Right lobe of liver (tissue), 4 donors: ENCODE results near the gene KIAA0586.

Experiments used
- POLR2A ChIP-seq: fragments of 450-650 bp; IDR thresholded peaks from one replicate; pipeline ENCODE4 v1.6.1; 2017; ENCODE audit warnings: antibody characterized with exemption, mild to moderate bottlenecking
- TF ChIP-seq, protein P1 (sequence below), 4 donors: fragments of 200-600 bp in 3 of 4; fragments of 450-650 bp in 1 of 4; IDR thresholded peaks; one replicate each; pipeline versions ENCODE4 v1.5.1 to v1.8.0; 2016 to 2022; ENCODE audit warnings: antibody characterized with exemption in 4 of 4, mild to moderate bottlenecking in 2 of 4
- donor health status: DM: no; HTN: no; CAD: no.
- donor health status: DM: no; HTN: no; CAD: no.
- donor health status: DM: no; HTN: yes; CAD: no.

DNA sequence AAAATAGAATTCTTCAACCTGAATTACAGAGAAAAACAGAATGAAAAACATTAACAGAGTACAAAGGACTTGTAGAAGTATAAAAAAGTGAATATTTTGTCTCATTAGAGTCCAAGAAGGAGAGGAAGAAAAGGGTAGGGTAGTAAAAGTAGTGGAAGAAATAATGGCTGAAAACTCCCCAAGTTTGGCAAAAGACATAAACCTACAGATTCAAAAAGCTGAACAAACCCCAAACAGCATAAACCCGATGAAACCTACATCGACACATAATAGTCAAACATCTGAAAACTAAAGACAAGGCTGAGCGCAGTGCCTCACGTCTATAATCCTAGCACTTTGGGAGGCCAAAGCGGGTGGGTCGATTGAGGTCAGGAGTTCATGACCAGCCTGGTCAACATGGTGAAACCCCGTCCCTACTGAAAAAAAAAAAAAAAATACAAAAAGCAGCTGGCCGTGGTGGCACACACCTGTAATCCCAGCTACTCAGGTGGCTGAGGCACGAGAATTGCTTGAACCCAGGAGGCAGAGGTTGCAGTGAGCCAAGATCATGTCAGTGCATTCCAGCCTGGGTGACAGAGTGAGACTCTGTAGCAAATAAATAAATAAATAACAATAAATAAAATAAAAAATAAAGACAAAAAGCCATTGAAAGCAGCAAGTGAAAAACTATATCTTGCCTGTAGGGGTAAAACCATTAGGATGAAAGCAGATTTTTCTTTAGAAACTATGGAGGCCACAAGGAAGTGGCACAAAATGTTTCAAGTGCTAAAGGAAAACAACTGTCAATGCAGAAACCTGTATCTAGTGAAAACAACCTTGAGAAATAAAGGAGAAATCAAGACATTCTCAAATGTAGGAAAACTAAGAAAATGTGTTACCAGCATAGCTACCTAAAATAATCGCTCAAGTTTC lies 11.6 kb upstream of the KIAA0586 start:
- TF ChIP-seq, protein P1, sequence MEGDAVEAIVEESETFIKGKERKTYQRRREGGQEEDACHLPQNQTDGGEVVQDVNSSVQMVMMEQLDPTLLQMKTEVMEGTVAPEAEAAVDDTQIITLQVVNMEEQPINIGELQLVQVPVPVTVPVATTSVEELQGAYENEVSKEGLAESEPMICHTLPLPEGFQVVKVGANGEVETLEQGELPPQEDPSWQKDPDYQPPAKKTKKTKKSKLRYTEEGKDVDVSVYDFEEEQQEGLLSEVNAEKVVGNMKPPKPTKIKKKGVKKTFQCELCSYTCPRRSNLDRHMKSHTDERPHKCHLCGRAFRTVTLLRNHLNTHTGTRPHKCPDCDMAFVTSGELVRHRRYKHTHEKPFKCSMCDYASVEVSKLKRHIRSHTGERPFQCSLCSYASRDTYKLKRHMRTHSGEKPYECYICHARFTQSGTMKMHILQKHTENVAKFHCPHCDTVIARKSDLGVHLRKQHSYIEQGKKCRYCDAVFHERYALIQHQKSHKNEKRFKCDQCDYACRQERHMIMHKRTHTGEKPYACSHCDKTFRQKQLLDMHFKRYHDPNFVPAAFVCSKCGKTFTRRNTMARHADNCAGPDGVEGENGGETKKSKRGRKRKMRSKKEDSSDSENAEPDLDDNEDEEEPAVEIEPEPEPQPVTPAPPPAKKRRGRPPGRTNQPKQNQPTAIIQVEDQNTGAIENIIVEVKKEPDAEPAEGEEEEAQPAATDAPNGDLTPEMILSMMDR (IDR thresholded peaks at IDR 0.05), result no peak
- no peak for TF ChIP-seq POLR2A
